ENCODE measurements around the gene TSNAXIP1. TPM values are rescaled to one million over a fixed set of nuclear protein-coding genes. Genes with fewer than 3 reads are reported as not detected.
"Not testable (repeated sequence)": the region's sequence is repeated elsewhere in the genome, so short reads cannot be mapped to it uniquely, and the experiment has no call there.

The TSNAXIP1 gene
- total RNA-seq, 2 donors from 2014 or later, result 0.24 to 1.1 TPM

GRCh38 chr16:67847064-67847861 lies 40.6 kb downstream of the TSNAXIP1 start, which contains the start of gene CENPT:
TSS of gene CENPT (minus strand) at chr16:67847693. CDS start at chr16:67833859, 13,834 bp downstream.
- H3K4me1 Mint-ChIP-seq (ENCODE audit: low read depth in 2 of 2), result peaks cover 24 to 30% of the 10 kb centered on the region in 2 donors
- ATAC-seq, result peak; percentile 63 to 70
- no peaks in the 10 kb centered on the region for H3K36me3 Mint-ChIP-seq

GRCh38 chr16:67848118-67848517 lies 41.4 kb downstream of the TSNAXIP1 start:
- Mint-ChIP-seq H3K27ac (peak overlapping the region; percentile 72 to 97), H3K27me3 (no peaks in the 10 kb centered on the region), H3K9me3 (no peaks in the 10 kb centered on the region), H3K4me1 (ENCODE audit: low read depth in 2 of 2) (peaks cover 23 to 28% of the 10 kb centered on the region in 2 donors), H3K4me3 (peak overlapping the region; percentile 95), H3K36me3 (no peaks in the 10 kb centered on the region)
- ATAC-seq (no peak), DNase-seq (ENCODE audit: low spot score) (no peak)

More at GRCh38 chr16:67847064-67847861, 40.6 kb downstream of the TSNAXIP1 start, which contains the start of gene CENPT:
- Mint-ChIP-seq H3K4me3 (peak within 1 kb of the TSS; percentile 95), H3K27me3 (no peaks in the 10 kb centered on the region), H3K27ac (peak within 1 kb of the TSS; percentile 95 to 97), H3K9me3 (no peaks in the 10 kb centered on the region)
- no peak for DNase-seq (ENCODE audit: low spot score)

DNA sequence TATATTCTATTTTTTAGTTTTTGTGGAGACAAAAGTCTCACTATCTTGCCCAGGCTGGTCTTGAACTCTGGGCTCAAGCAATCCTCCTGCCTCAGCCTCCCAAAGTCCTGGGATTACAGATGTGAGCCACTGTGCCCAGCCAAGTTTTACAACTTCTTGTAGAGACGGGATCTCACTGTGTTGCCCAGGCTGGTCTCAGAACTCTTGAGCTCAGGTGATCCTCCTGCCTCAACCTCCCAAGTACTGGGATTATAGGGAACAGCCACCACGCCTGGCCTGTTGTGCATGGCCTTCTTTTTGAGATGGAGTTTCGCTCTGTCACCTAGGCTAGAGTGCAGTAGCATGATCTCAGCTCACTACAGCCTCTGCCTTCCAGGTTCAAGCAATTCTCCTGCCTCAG lies 47.0 kb downstream of the TSNAXIP1 start:
- no peaks in the 10 kb centered on the region for H3K9me3 Mint-ChIP-seq
- H3K27me3 Mint-ChIP-seq, result no peaks in the 10 kb centered on the region
- DNase-seq (ENCODE audit: low spot score) (no peak), ATAC-seq (no peak)
- H3K27ac Mint-ChIP-seq, result no peak overlapping the region
- no peaks in the 10 kb centered on the region for H3K36me3 Mint-ChIP-seq
- H3K4me1 Mint-ChIP-seq (ENCODE audit: low read depth in 2 of 2), result peaks cover 20 to 29% of the 10 kb centered on the region in 2 donors
- H3K4me3 Mint-ChIP-seq, result no peak overlapping the region

- no peak overlapping the region for H3K4me3 Mint-ChIP-seq
- DNase-seq (ENCODE audit: low spot score), result no peak
- ATAC-seq, result no peak
- H3K27ac Mint-ChIP-seq, result no peak overlapping the region
- no peaks in the 10 kb centered on the region for H3K27me3 Mint-ChIP-seq
- peaks cover 17 to 32% of the 10 kb centered on the region in 2 donors for H3K4me1 Mint-ChIP-seq (ENCODE audit: low read depth in 2 of 2)
- no peaks in the 10 kb centered on the region for H3K36me3 Mint-ChIP-seq
- no peaks in the 10 kb centered on the region for H3K9me3 Mint-ChIP-seq
Observed at GRCh38 chr16:67855789-67856188, 49.1 kb downstream of the TSNAXIP1 start.

- ATAC-seq, result no peak
Observed at GRCh38 chr16:67856927-67857546, 50.3 kb downstream of the TSNAXIP1 start.

DNA sequence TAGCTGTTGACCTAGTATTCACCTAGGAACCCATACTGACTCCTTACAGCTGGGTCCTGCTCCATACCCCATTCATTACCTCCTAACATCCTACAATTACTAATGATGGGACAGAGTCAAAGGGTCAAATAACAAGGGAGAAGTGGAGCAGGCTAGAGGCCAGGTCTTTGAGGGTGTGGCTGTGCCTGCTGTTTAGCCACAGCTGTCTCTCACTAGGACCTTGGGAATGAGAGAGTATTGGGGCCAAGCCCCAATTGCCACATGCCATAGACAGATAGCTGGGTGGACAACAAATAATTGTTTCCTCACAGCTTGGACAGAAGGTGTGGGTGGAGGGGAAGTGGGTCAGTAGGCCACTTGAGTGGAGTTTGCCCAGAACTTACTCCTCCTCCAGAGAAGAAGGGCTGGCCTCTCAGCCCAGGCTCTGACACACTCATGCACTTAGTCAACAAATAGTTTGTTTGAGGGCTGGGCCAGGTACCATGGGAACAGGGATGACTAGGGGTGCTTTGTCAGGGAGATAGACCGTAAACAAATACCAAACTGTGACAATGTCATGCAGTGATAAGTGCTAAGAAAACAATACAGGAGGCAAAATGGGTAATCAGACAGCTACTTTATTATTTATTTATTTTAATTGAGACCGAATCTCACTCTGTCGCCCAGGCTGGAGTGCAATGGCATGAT lies 51.0 kb downstream of the TSNAXIP1 start:
- DNase-seq (ENCODE audit: low spot score) (no peak), ATAC-seq (peak; percentile 75 to 87)
- peak overlapping the region; percentile 69 to 78 for H3K27ac Mint-ChIP-seq
- H3K27me3 Mint-ChIP-seq, result no peaks in the 10 kb centered on the region
- no peaks in the 10 kb centered on the region for H3K9me3 Mint-ChIP-seq
- H3K4me1 Mint-ChIP-seq (ENCODE audit: low read depth in 2 of 2), result peaks cover 28 to 46% of the 10 kb centered on the region in 2 donors
- H3K4me3 Mint-ChIP-seq, result no peak overlapping the region
- no peaks in the 10 kb centered on the region for H3K36me3 Mint-ChIP-seq

More at GRCh38 chr16:67856927-67857546, 50.3 kb downstream of the TSNAXIP1 start:
- no peak overlapping the region for H3K4me3 Mint-ChIP-seq
- H3K27me3 Mint-ChIP-seq, result no peaks in the 10 kb centered on the region
- no peaks in the 10 kb centered on the region for H3K36me3 Mint-ChIP-seq
- no peak for DNase-seq (ENCODE audit: low spot score)
- peaks cover 28 to 43% of the 10 kb centered on the region in 2 donors for H3K4me1 Mint-ChIP-seq (ENCODE audit: low read depth in 2 of 2)
- H3K9me3 Mint-ChIP-seq, result no peaks in the 10 kb centered on the region
- peak overlapping the region; percentile 69 to 78 for H3K27ac Mint-ChIP-seq

DNA sequence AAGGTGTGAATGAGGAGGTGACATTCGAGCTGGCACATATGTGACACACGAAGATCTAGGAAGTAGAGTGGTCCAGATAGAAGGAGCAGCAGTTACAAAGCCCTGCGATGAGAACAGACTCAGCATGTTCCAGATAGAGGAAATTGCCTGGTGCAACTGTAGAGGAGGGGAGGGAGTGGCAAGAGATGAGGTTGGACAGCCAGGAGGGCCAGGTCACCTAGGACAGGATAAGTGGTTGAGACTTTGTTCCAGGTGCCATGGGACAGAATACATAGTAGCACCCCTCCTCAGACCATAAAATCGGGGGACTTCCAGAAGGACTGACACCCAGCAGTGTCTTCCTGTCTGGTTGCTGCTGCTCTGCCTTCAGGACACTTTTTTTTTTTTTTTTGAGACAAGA lies 51.8 kb downstream of the TSNAXIP1 start:
- H3K4me1 Mint-ChIP-seq (ENCODE audit: low read depth in 2 of 2), result peaks cover 28 to 46% of the 10 kb centered on the region in 2 donors
- DNase-seq (ENCODE audit: low spot score) (no peak), ATAC-seq (peak in 1 of 2 donors; percentile 11)
- H3K36me3 Mint-ChIP-seq, result no peaks in the 10 kb centered on the region
- no peak overlapping the region for H3K4me3 Mint-ChIP-seq
- peak overlapping the region; percentile 69 to 78 for H3K27ac Mint-ChIP-seq
- no peaks in the 10 kb centered on the region for H3K9me3 Mint-ChIP-seq
- no peaks in the 10 kb centered on the region for H3K27me3 Mint-ChIP-seq

GRCh38 chr16:67860589-67861398 lies 54.1 kb downstream of the TSNAXIP1 start:
- H3K4me1 Mint-ChIP-seq (ENCODE audit: low read depth in 2 of 2), result peaks cover 24 to 42% of the 10 kb centered on the region in 2 donors
- peak overlapping the region in 1 of 2 donors; percentile 58 for H3K27ac Mint-ChIP-seq
- DNase-seq (ENCODE audit: low spot score) (no peak), ATAC-seq (no peak)
- H3K36me3 Mint-ChIP-seq, result no peaks in the 10 kb centered on the region
- H3K9me3 Mint-ChIP-seq, result no peaks in the 10 kb centered on the region
- H3K27me3 Mint-ChIP-seq, result no peaks in the 10 kb centered on the region
- no peak overlapping the region for H3K4me3 Mint-ChIP-seq

DNA sequence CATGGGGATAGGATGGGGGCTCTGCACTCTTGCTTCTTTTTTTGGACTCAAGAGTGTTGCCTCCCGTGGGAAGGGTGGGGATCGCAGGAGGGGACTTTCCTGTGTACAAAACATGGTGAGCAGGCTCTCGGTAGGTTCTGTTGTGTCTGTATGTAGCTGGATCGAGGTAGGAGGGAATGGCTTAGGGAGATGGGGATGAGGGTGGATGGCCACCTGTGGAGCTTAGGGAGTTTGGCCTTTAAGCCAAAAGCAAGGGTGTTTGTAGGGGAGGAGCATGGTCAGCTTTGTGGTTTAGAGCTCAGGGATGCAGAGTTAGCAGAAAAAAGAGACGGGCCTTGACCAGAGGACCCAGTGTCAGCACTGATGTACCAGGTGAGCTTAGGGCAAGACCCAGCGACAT lies 55.2 kb downstream of the TSNAXIP1 start:
- ATAC-seq (no peak), DNase-seq (ENCODE audit: low spot score) (no peak)
- Mint-ChIP-seq H3K27ac (peak overlapping the region in 1 of 2 donors; percentile 58), H3K36me3 (no peaks in the 10 kb centered on the region), H3K4me3 (no peak overlapping the region), H3K9me3 (no peaks in the 10 kb centered on the region), H3K27me3 (no peaks in the 10 kb centered on the region), H3K4me1 (ENCODE audit: low read depth in 2 of 2) (peaks cover 24 to 40% of the 10 kb centered on the region in 2 donors)

DNA sequence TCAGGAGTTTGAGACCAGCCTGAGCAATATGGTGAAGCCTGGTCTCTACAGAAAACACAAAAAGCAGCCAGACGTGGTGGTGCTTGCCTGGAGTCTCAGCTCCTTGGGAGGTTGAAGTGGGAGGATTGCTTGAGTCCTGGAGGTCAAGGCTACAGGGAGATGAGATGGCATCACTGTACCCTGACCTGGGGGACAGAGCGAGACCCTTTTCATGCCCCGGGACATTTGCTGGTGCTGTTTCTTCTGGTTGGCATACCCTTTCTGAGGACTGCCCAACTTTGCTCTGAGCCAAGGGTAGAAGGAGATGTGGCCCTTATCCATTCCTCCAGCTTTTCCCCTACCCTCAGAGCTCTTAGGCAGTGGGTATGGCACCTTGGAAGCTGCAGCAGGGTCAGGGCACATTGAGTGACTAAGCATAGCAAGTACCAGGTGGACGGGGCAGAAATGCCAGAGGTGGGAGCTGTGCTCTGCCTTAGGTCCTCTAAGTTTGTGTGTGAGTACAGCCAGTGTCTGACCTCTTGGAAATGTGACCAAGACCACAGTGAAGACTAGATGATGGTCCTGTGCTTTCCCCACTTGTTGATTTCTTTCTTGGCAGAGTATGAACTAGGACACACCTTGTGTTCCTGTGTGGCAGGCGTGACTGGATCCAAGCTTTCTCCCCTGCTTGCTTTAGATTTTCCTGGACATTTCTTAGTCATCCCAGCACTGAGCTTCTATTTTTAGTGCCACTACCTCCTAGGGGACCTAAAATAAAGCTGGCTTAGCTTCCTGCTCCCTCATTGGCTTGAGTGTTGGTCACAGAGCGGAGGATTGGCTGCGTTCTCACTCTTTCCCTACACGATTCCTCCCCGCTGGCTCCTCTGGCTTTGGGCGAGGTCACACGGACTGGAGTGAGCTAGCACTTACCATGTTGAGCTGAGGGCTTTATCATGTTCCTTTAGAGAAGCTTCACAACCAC lies 56.2 kb downstream of the TSNAXIP1 start:
- H3K27me3 Mint-ChIP-seq, result no peaks in the 10 kb centered on the region
- H3K27ac Mint-ChIP-seq, result no peak overlapping the region
- H3K36me3 Mint-ChIP-seq, result no peaks in the 10 kb centered on the region
- H3K4me3 Mint-ChIP-seq, result no peak overlapping the region
- H3K9me3 Mint-ChIP-seq, result no peaks in the 10 kb centered on the region
- DNase-seq (ENCODE audit: low spot score), result no peak
- ATAC-seq, result no peak
- H3K4me1 Mint-ChIP-seq (ENCODE audit: low read depth in 2 of 2), result peaks cover 18 to 31% of the 10 kb centered on the region in 2 donors

GRCh38 chr16:67864044-67864443 lies 57.4 kb downstream of the TSNAXIP1 start:
- H3K4me3 Mint-ChIP-seq; ATAC-seq; H3K36me3 Mint-ChIP-seq; H3K27me3 Mint-ChIP-seq; H3K9me3 Mint-ChIP-seq; DNase-seq (ENCODE audit: low spot score); H3K27ac Mint-ChIP-seq: not testable (repeated sequence)
- H3K4me1 Mint-ChIP-seq (ENCODE audit: low read depth in 2 of 2), result peaks cover 12 to 21% of the 10 kb centered on the region in 2 donors

DNA sequence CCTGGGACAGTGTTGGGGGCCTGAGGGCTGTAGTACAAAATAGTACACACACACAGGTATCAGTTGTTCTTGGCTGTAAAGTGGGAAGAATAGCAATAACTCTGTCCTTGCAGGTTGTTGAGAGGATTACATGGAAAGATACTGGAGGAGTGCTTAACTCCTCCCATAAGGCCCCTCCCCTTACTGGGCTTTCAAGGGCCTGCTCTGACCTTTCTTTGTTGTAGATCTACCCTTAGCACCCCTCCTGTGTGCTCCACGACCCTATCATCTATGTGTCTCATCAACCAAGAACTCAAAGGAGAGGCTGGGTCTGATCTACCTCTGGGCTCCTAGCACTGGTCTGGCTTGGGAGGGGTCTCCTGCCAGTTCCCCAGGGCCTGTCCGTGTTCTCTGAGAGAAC lies 57.9 kb downstream of the TSNAXIP1 start:
- Mint-ChIP-seq H3K27ac (no peak overlapping the region), H3K4me1 (ENCODE audit: low read depth in 2 of 2) (peaks cover 12 to 19% of the 10 kb centered on the region in 2 donors), H3K9me3 (no peaks in the 10 kb centered on the region), H3K4me3 (no peak overlapping the region), H3K27me3 (no peaks in the 10 kb centered on the region), H3K36me3 (no peaks in the 10 kb centered on the region)
- ATAC-seq (no peak), DNase-seq (ENCODE audit: low spot score) (no peak)

All from natural killer cell treated with Interleukin-12 subunit alpha and Interleukin-12 subunit beta and Interleukin-15 and Interleukin-18, amount 100 ng/mL, for 72 hours (primary cell).